ENCODE data around the gene LTB4R2.
A peak's percentile ranks its signal among the peaks of the same experiment; 100 is the strongest.

Gene LTB4R2

GRCh38 chr14:24309538-24310264, at the start of gene LTB4R2:
Gene LTB4R2, plus strand, starts transcription at chr14:24310140. Its CDS starts 525 bp downstream, at chr14:24310665.
- no peak for DNase-seq

DNA sequence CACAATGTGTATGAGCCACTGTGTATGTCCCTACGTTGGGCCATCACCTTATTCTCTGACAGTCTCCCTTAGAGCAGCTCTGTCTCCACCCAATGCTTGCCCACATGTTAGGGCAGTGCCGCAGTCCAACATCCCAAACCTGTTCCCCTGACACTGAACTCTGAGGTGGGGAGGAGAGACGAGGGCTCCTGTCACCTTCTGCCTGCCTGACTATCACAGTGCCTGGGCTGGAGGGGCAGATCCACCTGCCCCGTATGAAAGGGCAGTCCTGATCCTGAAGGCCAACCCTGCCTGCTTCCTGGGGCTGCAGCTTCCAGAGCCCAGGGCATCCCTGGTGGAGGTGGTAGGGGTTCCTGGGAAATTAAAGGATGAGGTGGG, 49.2 kb upstream of the LTB4R2 start:
- no peak for DNase-seq

- no peak for DNase-seq
Observed at GRCh38 chr14:24261256-24261968, 48.5 kb upstream of the LTB4R2 start.

GRCh38 chr14:24261969-24262327, 48.0 kb upstream of the LTB4R2 start:
- no peak for DNase-seq

DNA sequence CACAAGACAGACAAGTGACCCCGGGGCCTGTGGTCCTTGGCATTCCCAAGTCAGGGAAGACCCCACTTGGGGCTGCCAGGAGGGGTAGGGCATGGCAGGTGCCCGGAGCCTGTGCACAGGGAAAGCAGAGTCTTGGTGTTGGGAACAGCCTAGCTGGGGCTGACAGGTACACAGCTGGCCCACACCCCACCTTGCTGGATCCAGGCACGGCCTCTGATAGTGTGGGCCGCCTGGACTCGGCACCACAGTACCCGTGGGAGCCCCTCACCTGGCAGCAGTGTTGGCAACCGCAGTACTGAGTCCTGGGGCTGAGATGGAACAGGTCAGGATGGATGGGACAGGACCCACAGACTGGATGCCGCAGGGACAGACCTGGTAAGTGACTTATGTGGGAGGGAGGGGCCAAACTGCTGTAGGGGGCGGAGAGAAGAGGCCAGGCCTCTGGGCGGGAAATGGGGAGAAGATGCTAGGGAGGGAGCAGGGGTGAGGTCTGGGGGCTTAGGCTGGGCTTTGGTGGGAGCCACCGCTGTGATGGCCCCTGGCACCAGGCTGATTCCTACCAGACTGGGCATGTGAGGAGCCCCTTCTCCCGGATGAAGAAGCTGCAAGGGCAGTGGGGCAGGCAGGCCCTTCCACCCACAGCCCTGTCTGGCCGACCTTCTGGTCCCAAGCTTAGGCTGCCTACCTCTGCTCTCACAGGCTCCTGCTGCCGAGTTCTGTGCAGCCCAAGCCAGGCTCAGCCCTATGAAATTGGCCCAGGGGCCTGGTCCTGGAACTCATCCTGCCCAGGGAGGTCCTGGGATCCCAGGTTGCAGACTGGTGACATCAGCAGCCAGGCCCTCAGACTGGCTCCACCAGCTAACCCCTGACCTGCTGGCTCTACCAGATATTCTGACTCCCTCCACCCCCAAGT, 46.9 kb upstream of the LTB4R2 start, which contains the start of gene TGM1:
Gene TGM1, minus strand, starts transcription at position 357 of the 913 bp plus-strand sequence. CDS start 825 bp downstream, outside the sequence.
- no peak for DNase-seq

GRCh38 chr14:24263848-24264247, 46.1 kb upstream of the LTB4R2 start:
- no peak for DNase-seq

GRCh38 chr14:24264298-24264697, 45.6 kb upstream of the LTB4R2 start:
- no peak for DNase-seq

DNA sequence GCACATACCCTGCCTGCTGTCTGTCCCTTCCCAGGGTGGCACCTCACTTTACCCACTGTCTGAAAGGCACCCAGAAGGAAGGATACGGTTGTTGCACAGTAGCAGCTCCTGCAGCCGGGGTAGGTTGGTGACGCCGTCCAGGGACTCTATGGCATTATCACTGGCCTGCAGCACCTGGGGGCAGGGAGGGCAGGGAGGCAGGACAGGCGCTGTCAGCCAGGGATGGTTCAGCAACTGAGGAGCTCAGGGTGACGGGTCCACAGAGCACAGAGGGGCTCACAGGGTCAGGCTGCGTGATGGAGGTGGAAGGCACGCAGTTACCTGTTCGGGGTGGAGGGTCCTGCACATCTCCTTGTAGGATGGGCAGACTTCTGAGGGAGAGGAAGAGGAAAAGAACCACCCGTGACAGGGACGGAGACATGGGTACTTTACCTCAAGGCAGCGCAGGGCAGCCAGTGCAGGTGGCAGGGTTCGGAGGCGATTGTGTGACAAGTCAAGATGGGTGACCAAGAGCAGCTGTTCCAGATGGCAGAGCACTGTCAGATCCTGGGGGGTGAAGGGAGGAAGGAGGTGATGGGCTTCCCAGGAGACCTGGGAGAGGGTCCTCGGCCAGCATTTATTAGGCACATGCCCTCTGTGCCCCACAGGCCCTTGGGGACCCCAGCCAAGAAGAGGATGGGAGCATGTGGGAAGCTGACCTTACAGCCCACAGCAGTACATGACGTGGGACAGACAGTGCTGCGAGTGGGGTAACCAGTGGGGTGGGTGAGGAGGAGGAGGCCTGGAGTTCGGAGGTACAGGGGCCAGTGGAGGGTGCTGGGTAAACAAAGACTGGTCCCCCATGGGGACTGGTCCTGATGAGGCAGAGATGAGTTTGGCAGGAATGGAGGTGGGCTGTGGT, 43.3 kb upstream of the LTB4R2 start:
- no peak for DNase-seq

DNA sequence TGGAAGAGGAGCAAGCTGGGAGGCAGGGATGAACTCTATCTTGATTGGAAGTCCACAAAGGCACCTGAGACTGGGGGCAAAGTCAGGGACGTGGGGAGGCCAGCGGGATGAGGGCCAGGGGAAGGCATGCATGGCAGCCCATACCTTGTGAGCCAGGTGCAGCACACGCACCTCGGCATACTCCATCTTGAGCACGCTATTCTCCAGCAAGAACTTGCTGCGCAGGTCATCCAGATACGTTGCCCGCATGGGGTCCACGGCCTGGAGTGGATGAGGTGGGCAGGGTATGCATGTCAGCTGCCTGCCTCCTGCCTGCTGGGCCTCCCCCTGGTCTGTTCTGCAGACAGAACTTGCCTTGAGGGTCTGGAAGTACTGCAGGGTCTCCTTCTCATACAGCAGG, 42.4 kb upstream of the LTB4R2 start:
- no peak for DNase-seq

DNA sequence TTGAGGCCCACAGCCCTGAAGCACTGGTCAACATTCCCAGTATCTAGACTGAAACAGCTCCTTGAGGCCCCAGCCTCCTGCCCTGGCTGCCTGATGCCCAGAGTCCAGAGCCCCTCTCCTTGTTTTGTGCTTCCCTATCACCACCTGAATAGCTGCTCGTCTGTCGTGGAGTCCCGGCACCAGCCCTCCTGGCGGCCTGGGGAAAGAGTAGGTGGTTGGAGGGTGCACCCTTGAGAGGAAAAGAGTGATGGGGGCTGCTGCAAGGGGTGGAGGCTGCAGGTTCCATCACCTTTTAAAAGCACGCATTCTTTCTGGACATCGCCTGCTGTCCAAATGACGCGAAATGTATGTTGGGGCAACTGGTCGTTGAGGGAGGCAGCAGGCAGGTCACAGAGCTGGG, 41.7 kb upstream of the LTB4R2 start:
- no peak for DNase-seq

DNA sequence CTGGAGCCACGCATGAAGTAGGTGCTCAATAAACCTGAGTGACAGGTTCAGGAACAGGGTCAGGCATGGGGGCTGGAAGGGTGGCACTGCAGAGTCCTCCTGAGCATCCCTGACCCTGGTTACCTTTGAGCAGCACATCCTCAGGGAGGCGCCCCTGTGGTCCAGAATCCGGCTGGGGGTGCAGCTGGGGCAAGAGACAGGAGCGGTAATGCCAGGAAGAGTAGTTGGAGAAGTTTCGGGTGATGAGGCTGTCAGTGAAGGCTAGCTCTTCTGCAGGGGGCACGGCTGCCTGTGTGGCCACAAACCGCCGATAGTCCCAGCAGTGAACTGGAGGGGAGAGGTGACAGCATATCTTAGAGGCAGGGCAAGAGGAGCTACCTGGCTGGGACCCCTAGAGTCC, 40.6 kb upstream of the LTB4R2 start:
- no peak for DNase-seq

- no peak for DNase-seq
Observed at GRCh38 chr14:24269910-24270536, 39.9 kb upstream of the LTB4R2 start.

GRCh38 chr14:24270537-24271133, 39.3 kb upstream of the LTB4R2 start:
- DNase-seq = no peak

DNA sequence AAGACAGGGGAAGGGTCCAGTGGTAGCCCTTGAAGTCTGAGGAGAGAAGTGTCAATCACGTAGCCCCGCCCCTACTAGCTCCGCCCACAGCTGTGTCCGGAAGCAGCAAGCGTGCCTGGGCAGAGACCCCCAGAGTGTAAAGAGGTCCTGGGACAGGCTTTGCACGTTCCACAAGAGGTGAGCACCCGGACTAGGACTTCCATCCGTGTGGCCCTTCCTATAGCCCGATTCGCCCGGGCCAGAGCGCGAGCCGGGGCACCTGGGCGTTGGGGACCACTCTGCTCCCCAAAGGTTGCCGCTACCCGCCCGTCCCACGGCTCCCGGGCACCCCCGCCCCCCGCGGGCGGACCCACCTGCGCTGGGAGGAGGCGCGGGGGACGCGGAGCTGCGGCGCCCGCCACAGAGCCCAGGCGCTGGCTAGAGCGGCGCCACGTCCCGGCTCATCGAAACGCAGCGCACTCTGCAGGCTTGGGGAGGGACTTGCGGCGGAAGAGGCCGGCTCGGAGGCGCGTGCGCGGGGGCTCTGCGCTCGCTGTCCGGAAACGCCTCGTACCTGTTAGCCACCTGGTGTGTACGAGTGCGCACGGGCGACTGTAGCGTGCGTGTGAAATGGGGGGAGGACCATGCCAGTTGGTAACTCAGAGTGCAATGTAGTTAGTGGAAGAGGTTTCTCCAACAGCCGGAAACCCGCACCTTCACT, 38.7 kb upstream of the LTB4R2 start, which contains the start of gene RABGGTA:
Gene RABGGTA, minus strand, starts transcription at position 464 of the 700 bp plus-strand sequence. CDS start 482 bp downstream, outside the sequence.
- peak; percentile 92 for DNase-seq

GRCh38 chr14:24271834-24272263, 38.1 kb upstream of the LTB4R2 start:
- no peak for DNase-seq

- no peak for DNase-seq
Observed at GRCh38 chr14:24272467-24272866, 37.5 kb upstream of the LTB4R2 start.

- no peak for DNase-seq
Observed at GRCh38 chr14:24273422-24273998, 36.4 kb upstream of the LTB4R2 start.

DNA sequence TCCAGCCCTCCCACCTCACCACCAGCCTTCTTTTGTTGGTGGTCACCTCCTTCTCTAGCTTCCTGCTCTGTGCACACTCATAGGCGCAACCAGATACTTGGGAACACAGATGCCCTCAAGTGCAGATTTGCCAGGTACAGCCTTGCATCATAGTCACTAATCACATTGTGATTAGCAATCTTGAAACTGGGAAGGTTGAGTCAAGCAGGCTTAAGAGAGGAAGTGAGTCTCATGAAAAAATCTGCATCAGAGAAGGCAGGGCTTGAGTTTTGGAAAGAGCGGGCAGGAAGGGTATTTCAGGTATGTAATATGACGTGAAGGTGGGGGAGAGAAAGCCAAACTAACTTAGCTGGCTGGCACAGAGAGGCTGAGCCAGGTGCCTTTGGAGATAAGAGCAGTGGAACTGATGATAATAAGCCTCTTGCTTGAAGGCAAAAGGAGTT, 35.8 kb upstream of the LTB4R2 start:
- DNase-seq = no peak

DNA sequence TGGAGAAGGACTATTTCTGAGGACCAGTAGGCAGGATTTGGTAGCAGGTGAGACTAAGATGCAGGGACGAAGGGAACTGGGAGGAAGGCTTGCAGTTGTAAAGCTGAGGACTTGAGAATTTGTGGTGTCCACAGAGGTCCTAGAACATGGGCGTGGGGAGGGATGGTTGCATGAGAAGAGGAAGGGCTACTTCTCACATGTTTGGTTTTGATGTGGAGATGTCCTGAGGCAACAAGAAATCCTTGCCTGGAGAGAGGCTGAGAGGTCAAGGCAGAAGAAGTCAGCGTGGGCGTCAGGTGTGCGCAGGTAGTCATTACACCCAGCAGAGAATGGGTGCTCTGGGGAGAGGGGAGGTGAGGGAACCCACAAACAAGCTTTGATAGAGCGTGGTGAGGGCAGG, 32.9 kb upstream of the LTB4R2 start:
- DNase-seq = no peak
